HG02870 (cell line): ENCODE data around the gene CDH20.

Source experiments
- ATAC-seq: cut with Tn5 transposase; IDR thresholded peaks from one replicate; pipeline ENCODE4 v1.9.1; 2021; ENCODE audit warnings: mild to moderate bottlenecking, moderate library complexity; ENCODE audit not compliant: unreplicated experiment

CDH20 gene

DNA sequence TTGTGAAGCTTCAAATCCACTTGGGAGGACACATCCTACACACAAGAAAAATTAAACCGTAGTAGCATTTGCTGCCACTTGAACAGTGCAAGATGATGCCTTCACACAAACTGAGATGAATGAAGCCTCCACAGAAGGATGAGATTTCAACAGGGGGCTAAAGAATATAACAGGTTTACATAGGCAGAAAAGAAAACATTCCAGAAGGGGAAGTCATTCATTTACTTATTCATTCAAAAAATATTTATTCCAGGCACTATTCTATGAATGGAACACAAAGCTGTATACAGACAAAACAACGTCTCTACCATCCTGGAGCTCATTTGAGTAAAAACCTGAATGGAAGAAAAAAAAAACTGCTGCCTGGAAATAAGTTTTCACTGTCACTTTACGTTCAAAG is 170.5 kb downstream of the CDH20 start:
- ATAC-seq = no peak

DNA sequence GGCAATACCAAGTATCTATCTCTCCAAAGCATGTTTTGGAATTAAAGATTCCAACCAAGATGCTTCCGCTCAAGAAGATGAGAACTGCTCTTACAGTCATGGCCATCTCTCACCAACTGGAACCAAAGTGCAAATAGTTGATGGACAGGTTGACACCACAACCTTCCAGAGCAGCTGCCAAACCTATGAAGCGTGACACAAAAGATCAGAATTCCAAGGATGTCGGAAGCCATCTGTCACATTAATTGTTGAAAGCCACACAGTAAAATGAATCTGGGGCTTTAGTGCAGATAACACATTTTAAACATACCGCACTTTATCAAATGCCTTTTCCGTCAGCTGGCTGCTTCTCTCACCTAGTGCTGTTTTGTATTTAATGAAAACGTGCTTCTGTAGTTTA is 195.7 kb downstream of the CDH20 start:
- no peak for ATAC-seq

DNA sequence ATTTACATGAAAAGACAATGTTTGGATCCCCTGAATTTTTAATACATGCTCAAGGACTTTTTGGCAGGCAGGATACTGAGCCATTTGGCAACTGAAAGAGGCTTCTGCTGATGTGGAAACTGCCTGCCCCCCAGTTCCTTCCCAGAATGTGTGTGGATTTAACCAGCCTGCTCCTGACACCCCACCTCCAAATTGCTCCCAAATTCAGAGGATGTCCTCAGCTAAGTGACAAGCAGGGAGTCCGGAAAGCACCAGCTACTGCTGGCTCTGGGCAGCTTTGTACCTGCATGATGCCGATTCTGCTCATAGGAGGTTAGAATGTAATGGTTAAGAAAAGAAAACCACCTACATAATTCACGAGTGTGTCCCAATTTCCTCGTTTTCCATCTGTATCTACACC is 197.5 kb downstream of the CDH20 start:
- no peak for ATAC-seq

DNA sequence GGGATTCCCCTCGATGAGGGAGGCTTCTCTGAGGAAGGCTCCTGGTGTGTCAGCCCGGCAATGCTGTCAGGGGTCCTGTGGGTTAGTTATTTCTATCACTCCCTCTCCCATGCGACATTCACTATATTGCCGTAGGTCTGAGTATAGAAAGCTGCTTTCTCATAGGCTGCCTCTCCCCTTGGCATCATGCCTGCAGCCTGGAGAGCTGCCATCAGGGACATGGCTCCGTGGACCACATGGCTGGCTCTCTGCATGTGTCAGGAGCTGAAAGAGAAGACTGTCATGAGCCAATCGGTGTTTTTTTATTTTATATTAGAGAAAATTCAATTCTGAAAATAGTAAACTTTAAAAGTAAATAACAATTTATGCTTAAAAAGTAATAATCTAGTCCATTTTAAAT is 198.0 kb downstream of the CDH20 start:
- ATAC-seq = no peak

DNA sequence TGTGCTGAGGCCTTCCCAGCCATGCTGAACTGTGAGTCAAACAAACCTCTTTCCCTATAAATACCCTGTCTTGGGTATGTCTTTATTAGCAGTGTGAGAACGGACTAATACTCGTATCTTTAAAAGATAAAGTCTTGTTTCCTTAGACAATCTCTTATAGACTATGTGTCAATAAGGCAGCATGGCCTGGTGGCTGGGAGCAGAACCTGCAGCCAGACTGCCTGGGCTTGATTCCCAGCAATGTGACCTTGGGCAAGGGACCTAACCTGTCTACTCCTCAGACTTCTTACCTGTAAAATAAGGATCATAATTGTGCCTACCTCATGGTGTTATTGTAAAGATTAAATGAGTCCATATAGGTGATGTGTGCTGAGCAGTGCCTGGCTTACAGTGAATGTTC is 198.7 kb downstream of the CDH20 start:
- no peak for ATAC-seq

DNA sequence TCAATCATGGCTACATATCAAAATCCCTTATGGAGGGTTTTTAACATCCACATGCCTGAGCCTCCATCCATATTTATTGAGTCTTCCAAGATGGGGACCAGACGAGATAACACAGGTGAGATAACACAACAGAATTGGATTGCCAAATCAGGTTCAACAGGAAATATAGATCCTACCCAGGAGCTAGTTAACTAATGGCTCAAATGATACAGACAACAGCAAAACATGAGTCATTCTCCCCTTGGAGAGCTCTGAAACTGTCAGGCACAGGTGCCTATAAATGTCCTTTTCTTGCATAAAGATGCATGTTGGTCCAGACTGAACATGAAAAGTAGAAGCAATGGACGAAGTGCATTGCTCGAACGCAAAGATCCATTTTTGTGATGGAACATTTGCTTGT is 202.2 kb downstream of the CDH20 start:
- no peak for ATAC-seq

DNA sequence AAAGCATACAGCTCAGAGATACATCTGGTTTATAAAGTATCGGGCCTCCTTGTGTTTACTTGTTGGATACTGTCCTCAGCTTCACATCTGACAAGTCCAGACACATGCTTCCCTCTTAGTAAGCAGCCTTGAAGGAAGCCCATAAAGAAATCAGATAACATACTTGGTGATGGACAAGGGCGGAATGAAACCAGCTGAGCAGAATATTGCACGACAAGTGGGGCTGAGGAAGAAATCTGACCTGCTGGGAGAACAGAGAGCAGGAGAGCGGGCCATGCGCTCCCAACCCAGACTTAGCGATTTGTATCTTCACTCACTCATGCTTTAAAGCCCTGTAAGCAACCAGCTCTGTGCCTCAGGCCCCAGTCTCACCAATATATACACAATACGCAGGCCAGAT is 208.4 kb downstream of the CDH20 start:
- no peak for ATAC-seq

DNA sequence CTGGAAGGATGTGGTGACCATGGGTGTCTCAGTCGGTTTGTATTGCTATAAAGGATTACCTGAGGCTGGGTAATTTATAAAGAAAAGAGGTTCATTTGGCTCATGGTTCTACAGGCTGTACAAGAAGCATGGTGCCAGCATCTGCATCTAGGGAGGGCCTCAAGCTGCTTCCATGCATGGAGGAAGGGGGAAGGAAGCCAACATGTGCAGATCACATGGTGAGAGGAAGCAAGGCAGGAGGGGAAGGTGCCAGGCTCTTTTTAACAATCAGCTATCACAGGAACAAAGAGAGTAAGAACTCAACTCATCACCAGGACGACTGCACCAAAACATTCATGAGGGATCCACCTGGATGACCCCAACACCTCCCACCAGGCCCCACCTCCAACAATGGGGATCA is 209.4 kb downstream of the CDH20 start:
- no peak for ATAC-seq

DNA sequence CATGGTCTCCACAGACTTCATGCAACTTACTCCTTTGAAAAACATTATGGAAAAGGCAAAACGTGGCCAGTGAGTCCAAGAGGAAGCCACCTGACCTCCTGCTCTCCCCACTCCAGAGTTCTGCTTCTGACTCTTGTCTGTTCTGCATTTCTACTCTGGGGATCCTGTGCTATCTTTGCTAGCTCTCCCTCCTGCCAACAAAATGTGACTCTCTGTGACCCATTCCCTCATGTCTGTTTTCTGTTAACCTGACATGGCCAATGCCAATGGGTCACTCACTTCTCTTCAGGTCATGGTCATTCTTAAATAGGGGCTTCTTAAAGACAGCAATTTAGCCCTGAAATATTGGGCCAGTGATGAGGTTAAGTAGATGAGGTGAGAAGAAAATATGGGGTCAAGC is 210.3 kb downstream of the CDH20 start:
- no peak for ATAC-seq

DNA sequence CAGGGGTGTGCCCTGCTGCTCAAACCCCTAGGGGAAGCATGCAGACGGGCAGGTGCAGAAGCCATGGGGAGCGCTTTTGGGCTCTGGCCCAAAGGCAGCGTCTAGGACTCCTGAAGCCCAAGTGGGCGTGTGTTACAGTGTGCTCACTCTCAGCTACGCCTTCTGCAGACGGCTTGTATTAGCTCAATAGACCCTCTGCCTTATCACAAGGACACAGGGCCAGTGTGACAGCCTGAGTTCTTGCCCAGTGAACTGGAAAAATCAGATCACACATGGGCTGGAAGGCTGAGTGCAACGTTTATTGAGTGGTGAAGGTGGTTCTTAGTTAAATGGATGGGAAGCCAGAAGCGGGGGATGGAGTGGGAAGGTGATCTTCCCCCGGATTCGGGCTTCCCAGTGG is 210.9 kb downstream of the CDH20 start:
- no peak for ATAC-seq

DNA sequence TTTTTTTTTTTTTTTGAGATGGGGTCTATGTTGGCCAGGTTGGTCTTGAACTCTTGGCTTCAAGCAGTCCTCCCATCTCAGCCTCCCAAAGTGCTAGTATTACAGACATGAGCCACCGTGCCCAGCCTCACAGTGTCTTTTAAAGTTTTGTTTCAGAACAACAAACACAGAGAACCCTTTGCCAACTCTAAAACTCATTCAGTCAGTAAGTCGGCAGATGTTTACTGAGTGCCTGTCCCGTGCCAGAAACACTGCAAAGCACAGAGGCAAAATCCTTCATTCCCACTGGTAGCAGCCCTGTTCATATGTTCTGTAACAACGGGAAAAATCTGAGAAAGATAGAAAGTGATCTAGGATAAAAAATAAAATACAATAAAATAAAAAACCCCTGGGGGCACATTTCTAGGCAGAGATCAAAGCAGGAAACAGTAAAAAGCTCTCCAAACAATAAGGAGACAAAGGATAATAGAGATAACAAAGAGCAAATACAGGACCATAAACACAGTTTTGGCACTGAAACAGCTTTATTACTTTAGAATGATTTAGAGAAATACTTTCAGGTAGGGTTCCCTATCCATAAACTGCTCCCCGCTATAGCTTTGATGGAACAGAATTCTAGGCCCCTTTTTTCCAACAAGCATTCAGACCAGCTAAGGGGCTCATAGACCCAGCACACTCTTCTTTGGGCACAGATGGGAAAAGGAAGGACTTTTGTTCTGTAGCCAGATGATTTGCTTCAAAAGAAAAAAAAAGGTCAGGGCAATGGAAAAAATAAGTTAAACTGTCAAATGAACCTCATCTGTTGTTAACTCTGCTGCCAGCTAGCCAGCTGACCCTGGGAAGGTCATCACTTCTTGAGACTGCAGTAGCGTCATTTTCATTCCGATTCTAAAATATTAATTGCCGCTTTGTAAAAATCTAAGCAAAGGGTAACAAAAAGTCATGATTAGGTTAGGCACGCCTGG is 212.3 kb downstream of the CDH20 start:
- no peak for ATAC-seq

DNA sequence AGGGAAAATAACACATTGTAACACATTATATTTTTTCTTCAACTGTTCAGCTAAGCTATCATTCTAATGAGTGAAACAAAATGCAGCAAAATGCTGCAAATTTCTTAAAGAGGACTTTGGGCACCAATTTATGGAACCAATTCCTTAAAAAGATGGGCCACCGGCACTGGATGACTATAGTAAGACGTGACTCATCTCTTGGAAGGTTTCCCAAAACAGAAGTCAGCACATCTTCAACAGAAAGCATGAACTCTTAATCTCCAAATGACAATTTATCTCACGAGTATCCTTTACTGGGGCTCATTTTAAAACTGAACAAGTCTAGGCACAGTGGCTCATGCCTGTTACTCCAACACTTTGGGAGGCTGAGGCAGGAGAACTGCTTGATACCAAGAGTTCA is 213.4 kb downstream of the CDH20 start:
- ATAC-seq = no peak

DNA sequence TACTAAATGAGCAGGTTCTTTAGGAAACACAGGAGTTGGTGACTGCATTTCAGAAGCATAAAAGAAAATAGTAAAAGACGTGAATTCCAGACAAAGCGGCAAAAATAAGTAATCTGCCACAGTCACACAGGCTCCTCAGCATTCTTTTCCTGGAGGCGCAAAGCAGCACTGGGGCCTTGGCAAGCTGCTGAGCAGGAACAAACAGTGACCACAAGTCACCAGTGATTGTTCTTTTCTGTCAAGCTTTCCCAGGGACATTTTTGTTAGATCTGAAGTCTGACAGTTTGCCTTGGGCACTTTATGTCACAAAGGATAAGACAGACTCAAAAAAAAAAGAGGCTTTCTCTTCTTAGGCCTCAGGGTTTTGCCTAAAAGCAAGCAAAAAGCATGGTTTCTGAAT is 216.2 kb downstream of the CDH20 start:
- no peak for ATAC-seq

DNA sequence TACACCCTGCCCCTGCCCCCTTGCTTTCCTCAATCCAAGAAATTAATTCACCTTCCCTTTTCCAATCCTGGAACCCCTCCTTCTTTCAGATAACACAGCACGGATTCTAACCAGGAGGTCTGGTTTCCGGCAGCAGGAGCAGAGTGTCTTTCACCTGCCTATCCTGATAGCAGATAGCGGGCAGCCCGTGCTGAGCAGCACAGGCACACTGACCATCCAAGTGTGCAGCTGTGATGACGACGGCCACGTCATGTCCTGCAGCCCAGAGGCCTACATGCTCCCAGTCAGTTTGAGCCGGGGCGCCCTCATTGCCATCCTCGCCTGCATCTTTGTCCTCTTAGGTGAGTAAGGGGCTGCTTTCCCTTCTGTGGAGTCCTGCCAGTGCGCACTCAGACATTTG is 216.7 kb downstream of the CDH20 start:
- ATAC-seq = no peak

DNA sequence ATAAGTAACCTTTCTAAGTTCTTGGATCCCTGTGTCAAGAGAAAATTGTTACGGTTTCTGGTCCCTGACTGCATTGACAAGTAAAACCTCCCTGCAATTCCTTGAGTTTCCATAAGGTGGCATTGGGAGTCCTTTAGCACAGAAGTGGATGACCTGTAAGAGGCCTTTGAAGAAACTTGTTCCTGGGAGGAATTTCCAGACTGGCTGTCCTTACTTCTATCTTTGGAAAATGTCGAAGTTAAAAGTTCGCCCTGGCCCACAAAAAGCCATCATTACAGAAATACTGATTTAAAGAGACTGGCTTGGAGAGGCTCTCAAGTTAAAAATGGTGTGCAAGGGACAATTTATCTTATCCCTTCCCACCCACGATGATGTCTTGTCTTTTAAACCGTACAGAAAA is 218.4 kb downstream of the CDH20 start:
- ATAC-seq = no peak

DNA sequence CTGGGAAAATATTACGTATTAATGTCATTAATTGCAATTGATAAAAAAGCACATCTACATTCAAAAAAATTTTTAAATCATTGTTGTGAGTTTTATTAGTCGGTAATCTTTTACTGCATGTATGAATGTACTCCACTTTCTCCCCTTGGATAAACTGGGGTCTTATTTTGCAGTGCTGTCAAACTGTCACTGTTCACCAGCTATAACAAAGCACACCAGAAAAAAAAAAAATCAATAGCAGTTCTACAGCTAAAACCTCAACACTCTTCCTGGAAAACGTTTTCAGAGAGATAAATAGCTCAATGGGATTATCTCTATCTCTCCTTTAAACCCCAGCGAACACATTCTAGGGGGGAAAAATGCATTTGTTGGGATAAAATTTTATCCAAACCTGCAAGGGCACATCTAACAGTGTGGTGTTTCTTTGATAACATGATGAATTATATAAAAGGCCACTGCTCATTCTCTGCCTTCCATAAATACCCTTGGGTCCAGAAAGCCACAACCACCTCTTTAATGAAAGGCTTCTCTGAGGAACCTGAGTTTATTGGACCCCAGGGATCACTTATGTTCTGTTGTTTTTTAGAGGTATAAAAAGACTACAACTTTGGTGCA is 219.9 kb downstream of the CDH20 start:
- no peak for ATAC-seq

DNA sequence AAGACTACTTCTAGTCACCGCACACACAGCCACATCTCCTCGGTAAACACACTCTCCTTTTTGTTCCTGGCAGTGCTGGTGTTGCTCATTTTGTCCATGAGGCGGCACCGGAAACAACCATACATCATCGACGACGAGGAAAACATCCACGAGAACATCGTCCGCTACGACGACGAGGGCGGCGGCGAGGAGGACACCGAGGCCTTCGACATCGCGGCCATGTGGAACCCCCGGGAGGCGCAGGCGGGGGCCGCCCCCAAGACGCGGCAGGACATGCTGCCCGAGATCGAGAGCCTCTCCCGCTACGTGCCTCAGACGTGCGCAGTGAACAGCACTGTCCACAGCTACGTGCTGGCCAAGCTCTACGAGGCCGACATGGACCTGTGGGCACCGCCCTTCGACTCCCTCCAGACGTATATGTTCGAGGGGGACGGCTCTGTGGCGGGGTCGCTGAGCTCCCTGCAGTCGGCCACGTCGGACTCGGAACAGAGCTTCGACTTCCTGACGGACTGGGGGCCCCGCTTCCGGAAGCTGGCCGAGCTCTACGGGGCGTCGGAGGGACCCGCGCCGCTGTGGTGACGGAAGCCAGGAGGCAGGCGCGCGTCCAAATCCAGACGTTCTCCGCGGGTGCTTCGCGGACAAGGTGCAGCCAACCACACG is 221.0 kb downstream of the CDH20 start:
- ATAC-seq = no peak

DNA sequence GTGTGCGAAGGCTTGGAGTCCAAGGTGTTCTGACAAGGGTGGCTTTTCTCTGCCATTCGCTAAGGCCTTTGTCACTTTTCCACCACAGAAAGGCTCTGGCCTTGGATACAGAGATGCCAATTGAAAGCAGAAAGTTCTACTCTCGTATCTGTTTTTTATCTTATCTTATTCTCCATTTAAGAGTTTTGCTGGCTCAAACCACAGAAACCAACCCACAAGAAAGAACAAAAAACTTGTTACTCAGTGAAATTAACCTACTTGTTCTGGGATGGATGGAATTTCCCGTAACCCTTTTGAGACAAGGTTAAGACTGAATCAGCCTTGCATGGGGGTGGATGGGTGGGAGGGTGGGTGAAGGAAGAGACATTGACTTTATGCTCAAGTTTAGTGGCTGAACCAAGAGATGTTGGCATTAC is 221.7 kb downstream of the CDH20 start:
- ATAC-seq = no peak

DNA sequence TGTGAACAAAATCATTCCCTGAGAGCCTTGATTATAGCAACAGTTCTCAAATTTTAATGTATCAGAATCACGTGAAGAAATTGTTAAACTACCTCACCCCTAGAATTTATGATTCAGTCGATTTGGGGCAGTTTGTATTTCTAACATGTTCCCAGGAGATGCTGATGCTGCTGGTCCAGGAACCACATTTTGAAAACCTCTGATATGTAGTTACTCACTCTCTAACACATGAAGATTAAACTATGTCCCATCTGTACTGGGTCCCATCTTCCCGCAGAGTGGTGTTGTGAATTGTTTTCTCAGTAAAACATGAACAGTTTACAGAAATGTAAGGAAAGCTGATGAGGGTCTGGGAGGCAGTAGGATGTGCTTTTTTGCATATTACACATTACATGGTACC is 223.1 kb downstream of the CDH20 start:
- ATAC-seq = no peak

DNA sequence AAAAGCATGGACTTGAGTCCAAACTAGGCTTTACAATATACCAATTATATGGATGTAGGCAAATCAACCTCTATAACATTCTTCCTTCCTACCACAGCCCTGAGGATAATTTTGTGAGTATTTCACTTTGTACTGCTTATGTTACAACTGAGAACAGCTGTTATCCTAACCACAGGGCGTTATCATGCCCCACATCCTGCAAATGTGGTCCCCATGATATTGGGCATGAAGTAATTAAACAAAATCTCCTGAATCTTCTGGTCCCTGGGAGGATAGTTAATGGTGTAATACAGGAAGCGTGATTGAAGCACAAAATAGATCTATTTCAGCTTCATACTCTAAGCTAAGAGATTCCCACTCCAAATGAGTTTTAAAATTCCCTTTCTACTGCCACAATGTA is 223.6 kb downstream of the CDH20 start:
- ATAC-seq = no peak

DNA sequence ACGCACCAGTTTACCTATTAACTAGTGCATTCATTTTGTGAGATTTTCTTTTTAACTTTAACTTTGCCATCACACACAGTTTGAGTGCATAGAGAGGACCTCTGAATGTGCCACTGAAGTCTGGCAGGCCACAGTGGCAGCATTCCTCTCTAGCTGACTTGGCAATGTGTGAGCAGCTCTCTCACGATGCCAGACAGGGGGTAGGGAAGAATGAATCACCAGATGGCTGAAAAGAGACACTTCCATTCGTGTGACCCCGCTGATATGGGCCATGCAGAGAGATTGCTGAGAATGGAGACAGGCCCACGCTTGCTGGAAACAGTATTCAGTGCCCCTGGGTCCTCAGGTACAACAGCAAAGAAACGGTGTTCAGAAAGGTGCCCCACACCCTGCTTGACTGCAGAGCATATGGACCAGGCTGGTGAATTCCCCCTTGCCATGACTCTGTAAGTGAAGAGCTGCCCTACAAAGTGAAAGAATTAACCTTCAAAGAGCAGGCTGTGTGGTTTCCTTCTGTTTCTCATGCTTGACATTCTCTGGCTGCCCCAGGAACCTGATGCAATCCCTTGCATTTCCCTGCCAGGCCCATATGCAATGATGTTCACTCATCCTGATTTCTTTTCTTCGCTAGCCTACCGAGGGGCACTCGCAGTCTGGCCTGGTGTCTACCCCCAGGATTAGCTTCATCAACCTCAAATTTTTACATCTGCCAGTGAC is 236.1 kb downstream of the CDH20 start:
- ATAC-seq = no peak
